ENCODE measurements around the gene SRRM1. TPM values are rescaled to one million over a fixed set of nuclear protein-coding genes. Genes with fewer than 3 reads are reported as not detected.
A peak's percentile ranks its signal among the peaks of the same experiment; 100 is the strongest.

SRRM1 gene
- total RNA-seq, 4 donors from 2014 or later, result 28.5 to 59.8 (median 40.2) TPM

GRCh38 chr1:24632832-24633175, 10.3 kb upstream of the SRRM1 start:
- TF ChIP-seq CTCF (IDR thresholded peaks at IDR 0.05 in 4 of 5, conservative IDR thresholded peaks at IDR 0.05 in 1 of 5), result no peak
- no peak for TF ChIP-seq POLR2A (IDR thresholded peaks at IDR 0.05)
- DNase-seq (no peak), ATAC-seq (no peak)
- Histone ChIP-seq H3K4me3 (no peak overlapping the region), H3K4me1 (no peaks in the 10 kb centered on the region), H3K27ac (no peak overlapping the region), H3K36me3 (no peaks in the 10 kb centered on the region), H3K27me3 (peaks cover 0 to 12% (median 4%) of the 10 kb centered on the region in 3 donors), H3K9me3 (no peaks in the 10 kb centered on the region)
- in situ Hi-C loops (cut with MboI; ENCODE audit: low sequenced_read_pairs in 4 of 4) (loop anchor here in 3 of 4 donors (10.0 to 25.0 kb wide), 3 partner anchors 88 to 421 kb away; partner anchors contain the start of genes NIPAL3 (in 2 of the 3) and STPG1 (in 2 of the 3)), intact Hi-C loops (cut with DNase I; ENCODE audit: low total_unique reads) (no loop called here)

- no peak overlapping the region for H3K27ac ChIP-seq
- H3K4me1 ChIP-seq, result no peaks in the 10 kb centered on the region
- H3K36me3 ChIP-seq, result no peaks in the 10 kb centered on the region
- no peak for TF ChIP-seq POLR2A (IDR thresholded peaks at IDR 0.05)
- TF ChIP-seq CTCF (IDR thresholded peaks at IDR 0.05 in 4 of 5, conservative IDR thresholded peaks at IDR 0.05 in 1 of 5), result peak in 3 of 5 experiments; percentile 37 to 47 (median 43)
- intact Hi-C loops (cut with DNase I; ENCODE audit: low total_unique reads), result loop anchor here (2.0 to 5.0 kb wide), 2 partner anchors 93 to 433 kb away; no protein-coding TSS in a partner anchor
- no peak for DNase-seq
- no peak for ATAC-seq
- in situ Hi-C loops (cut with MboI; ENCODE audit: low sequenced_read_pairs in 4 of 4), result loop anchor here in 3 of 4 donors (5.0 to 25.0 kb wide), 4 partner anchors 91 to 433 kb away; partner anchors contain the start of genes NIPAL3 (in 2 of the 3) and STPG1 (in 2 of the 3)
- no peaks in the 10 kb centered on the region for H3K9me3 ChIP-seq
- H3K4me3 ChIP-seq, result no peak overlapping the region
- peaks cover 0 to 12% (median 2%) of the 10 kb centered on the region in 3 donors for H3K27me3 ChIP-seq
Measured at GRCh38 chr1:24635195-24635843, 7.8 kb upstream of the SRRM1 start.

- Histone ChIP-seq H3K36me3 (no peaks in the 10 kb centered on the region), H3K4me1 (peaks cover 5 to 6% of the 10 kb centered on the region in 2 donors), H3K27ac (no peak overlapping the region), H3K4me3 (no peak overlapping the region), H3K27me3 (peaks cover 0 to 12% (median 0%) of the 10 kb centered on the region in 3 donors), H3K9me3 (no peaks in the 10 kb centered on the region)
- ATAC-seq (no peak), DNase-seq (no peak)
- intact Hi-C loops (cut with DNase I; ENCODE audit: low total_unique reads), result loop anchor here (5.0 kb wide), 1 partner anchor 435 kb away; no protein-coding TSS in a partner anchor
- TF ChIP-seq POLR2A (IDR thresholded peaks at IDR 0.05) (no peak), CTCF (IDR thresholded peaks at IDR 0.05 in 4 of 5, conservative IDR thresholded peaks at IDR 0.05 in 1 of 5) (no peak)
- in situ Hi-C loops (cut with MboI; ENCODE audit: low sequenced_read_pairs in 4 of 4), result loop anchor here in 3 of 4 donors (5.0 to 25.0 kb wide), 4 partner anchors 92 to 435 kb away; partner anchors contain the start of genes NIPAL3 (in 2 of the 3) and STPG1 (in 2 of the 3)
Measured at GRCh38 chr1:24636661-24637357, 6.3 kb upstream of the SRRM1 start.

GRCh38 chr1:24639094-24639493, 4.0 kb upstream of the SRRM1 start:
- in situ Hi-C loops (cut with MboI; ENCODE audit: low sequenced_read_pairs in 4 of 4), result loop anchor here in 3 of 4 donors (5.0 to 25.0 kb wide), 4 partner anchors 94 to 437 kb away; partner anchors contain the start of genes NIPAL3 (in 2 of the 3) and STPG1 (in 2 of the 3)
- no peak for ATAC-seq
- TF ChIP-seq CTCF (IDR thresholded peaks at IDR 0.05 in 4 of 5, conservative IDR thresholded peaks at IDR 0.05 in 1 of 5) (no peak), POLR2A (IDR thresholded peaks at IDR 0.05) (no peak)

More at GRCh38 chr1:24639094-24639493, 4.0 kb upstream of the SRRM1 start:
- DNase-seq, result no peak
- no peaks in the 10 kb centered on the region for H3K9me3 ChIP-seq
- H3K27me3 ChIP-seq, result no peaks in the 10 kb centered on the region
- H3K4me1 ChIP-seq, result peaks cover 9 to 13% of the 10 kb centered on the region in 2 donors
- no peak overlapping the region for H3K4me3 ChIP-seq
- intact Hi-C loops (cut with DNase I; ENCODE audit: low total_unique reads), result loop anchor here (5.0 kb wide), 1 partner anchor 437 kb away; no protein-coding TSS in a partner anchor
- no peaks in the 10 kb centered on the region for H3K36me3 ChIP-seq
- no peak overlapping the region for H3K27ac ChIP-seq
